Measurements from ENCODE around the gene CEP164.

The CEP164 gene

DNA sequence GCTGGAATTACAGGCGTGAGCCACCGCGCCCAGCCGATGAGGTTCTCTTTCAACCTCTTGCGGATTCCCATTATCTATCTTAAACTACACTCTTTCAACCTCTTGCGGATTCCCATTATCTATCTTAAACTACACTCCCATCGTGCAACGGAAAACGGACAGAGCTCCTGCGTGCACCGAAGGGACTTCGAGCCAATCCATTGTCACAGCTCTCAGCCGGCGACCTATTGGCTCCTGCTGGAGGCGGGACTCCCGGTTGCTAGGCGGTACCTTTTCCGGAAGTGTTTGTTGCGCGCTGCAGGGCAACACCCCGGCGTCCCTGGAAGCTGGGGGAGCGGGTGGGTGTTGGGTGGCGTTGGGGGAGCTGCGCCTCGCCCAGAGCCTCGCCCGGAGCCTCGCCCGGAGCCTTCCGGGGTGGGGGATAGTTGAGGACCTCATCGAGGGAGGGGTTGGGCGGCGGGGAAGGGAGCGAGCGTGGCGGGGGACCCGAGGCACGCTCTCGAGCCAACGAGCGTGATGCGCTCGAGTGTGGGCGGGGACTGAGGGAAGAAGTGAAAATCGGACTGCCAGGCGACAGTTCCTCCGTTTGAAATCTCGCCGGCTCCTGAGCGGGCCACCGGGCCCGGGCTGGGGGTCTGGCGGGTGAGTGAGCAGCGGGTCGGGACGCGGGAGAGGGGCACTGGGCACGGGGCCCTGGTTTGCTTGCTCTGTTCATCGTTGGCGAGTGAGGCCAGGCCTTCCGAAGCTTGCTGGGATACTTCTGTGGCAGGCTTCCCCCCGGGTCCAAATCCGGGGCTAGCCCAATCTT lies at the start of gene CEP164:
Gene CEP164, plus strand, starts transcription at position 288 of the 808 bp plus-strand sequence. CDS start 10,733 bp downstream, outside the sequence.
- DNase-seq: peak; percentile 91

DNA sequence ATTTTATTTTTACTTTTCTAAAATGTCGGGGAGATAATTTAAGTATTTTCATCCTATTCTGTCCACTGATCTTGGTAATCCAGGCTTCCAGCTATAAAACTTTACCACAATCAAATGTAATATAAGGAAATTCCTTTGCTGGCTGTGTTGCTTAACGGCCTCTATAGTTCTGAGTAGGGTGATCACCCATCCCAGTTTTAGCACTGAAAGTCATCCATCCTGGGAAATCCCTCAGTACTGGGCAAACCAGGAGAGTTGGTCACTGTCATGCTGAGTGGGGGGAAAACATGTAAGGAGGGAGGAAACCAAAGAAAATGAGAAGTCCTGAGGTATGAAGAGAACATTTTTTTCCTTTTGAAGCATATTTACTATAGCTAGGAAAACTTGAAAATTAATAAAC lies 49.3 kb upstream of the CEP164 start:
- DNase-seq: no peak

- DNase-seq: no peak
Measured at GRCh38 chr11:117279711-117280376, 47.8 kb upstream of the CEP164 start.

- no peak for DNase-seq
Measured at GRCh38 chr11:117281159-117281558, 46.5 kb upstream of the CEP164 start.

- DNase-seq: no peak
Measured at GRCh38 chr11:117281869-117282268, 45.8 kb upstream of the CEP164 start.

- DNase-seq: no peak
Measured at GRCh38 chr11:117282956-117283355, 44.7 kb upstream of the CEP164 start.

DNA sequence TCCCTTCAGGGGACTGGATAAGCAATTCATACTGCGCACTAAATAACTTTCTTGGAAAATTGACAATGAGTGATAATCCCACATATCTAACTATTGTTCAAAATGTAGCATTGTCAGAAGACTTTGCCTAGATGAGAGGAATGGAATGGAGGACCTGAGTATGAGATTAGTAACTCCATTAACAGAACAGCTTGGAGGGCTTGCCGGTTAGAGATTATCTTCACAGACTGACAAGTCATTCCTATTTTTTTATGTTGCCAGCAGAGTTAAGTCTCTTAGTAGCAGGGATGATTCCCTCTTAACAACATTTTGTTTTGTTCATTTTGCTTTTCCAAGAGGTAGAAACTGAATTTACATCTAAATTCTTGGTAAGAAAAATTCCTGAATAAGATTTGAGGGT lies 43.6 kb upstream of the CEP164 start:
- DNase-seq: no peak

GRCh38 chr11:117286588-117286987 lies 41.1 kb upstream of the CEP164 start:
- no peak for DNase-seq

- DNase-seq: no peak
Measured at GRCh38 chr11:117287668-117288067, 40.0 kb upstream of the CEP164 start.

DNA sequence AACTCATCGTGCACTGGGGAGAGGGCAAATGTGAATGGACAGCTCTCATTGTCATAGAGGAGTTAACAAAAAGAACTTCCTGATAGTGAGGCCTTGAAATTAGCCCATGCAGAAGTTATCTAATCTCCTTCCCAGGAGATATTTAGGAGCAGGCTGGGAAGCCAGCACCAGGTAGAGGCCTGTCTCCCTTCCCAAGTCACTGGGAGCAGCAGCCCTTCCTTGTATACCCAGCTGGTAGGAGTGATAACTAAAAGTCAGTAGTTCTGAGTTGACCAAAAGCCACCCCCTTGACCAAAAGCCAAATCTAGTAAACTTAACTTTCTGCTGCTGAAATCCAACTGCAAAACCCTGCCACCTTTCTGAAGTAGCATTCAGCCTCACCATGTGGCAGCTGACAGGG lies 37.9 kb upstream of the CEP164 start:
- DNase-seq: no peak

GRCh38 chr11:117290809-117291396 lies 36.8 kb upstream of the CEP164 start, which contains the start of gene BACE1-AS:
TSS of gene BACE1-AS (plus strand) at chr11:117291346.
- no peak for DNase-seq

- DNase-seq: no peak
Measured at GRCh38 chr11:117292616-117293015, 35.0 kb upstream of the CEP164 start.

GRCh38 chr11:117295438-117296137 lies 32.1 kb upstream of the CEP164 start:
- DNase-seq: no peak

DNA sequence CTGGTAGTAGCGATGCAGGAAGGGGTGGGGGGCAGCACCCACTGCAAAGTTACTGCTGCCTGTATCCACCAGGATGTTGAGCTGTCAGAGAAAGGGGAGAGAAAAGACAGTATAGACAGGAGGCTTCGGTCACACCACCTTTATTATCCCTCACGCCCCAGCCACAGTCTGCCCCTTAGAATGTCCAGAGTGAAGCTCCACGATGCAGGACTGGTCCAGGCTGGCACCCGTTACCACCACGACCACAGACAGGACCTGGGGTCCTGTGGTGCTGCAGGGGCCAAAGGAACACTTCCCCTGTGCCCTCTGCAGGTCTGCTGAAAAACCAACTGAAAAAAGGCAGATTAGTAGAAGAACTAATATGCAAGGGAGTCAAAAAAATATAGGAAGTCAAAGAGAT lies 30.8 kb upstream of the CEP164 start:
- DNase-seq: no peak

- DNase-seq: no peak
Measured at GRCh38 chr11:117298195-117298594, 29.5 kb upstream of the CEP164 start.

DNA sequence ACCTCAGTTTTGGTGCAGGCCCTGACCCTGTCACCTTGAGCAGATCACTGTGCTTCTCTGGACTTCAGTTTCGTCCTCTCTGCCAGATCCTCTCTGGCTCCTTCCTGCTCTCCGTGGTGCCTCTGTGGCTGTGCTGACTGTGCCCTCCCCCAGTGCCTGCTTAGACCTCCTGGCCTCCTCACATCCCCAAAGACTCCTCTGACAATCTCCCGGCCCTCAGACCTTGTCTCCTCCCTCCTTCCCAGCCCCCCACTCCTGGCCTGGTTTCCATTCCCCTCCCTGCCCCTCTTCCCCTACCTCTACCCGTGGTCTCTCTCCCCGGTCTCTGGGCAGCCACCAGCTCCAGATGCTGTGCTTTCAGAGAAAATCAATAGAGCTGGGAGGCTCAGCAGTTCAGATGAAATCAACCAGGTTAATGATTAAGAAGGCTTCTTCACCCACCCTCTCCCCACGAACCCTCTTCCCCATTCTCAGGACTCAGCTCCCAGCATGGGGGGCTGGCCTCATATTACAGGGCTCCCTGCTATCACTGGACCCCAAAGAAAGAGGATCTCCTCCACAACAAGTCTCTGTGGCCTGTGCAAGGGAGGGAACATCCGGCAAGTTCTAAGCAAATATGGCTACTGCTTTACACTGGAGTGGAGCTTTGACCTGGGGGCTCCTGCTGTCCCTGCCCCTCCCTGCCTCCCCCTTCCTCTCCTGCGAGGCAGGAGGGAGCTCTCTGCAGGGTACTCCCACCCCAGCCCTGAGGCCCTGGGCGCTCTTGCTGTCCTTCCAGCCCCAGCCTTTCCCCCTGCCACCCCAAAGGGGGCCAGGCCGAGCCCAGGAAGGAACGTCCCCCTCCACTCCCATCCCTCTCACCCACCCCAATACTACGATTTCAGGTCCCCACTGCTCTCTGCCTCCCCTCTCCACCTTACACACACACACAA lies 28.0 kb upstream of the CEP164 start:
- DNase-seq: peak; percentile 77

DNA sequence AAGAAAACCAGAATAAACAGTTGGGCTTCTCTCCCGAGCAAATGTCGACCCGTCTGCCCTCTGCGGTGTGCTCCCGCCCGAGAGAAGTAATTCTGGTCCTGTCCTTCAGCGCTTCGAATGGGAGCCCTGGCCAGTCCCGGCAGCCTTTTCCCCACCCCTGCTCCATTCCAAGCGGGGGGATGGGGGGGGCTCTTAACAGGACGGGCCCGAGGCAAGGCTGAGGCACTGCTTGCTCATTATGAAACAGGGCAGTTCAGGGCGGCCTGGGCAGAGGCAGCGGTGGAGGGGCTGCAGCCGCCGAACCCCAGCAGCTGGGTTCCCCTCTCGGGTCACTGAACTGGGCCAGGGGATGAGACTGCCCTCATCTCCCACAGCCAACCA lies 27.4 kb upstream of the CEP164 start:
- peak; percentile 82 for DNase-seq

DNA sequence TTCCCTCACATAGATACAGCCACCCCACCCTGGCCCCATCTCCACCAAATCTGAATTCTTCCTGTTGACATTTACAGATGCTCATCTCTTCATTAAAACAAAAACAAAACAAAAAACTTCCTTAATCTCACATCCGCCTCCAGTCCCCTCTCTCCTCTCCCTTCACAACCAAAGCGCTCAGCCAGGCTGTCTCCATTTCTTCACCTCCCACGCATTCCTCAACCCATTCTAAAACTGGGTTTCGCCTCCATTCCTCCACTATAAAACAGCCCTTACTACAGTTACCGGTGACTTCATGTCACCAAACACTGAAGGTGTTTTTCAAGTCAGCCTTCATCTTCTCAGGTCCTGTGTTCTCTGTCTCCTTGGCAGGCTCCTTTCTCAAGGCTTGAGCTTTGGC lies 26.9 kb upstream of the CEP164 start:
- no peak for DNase-seq

DNA sequence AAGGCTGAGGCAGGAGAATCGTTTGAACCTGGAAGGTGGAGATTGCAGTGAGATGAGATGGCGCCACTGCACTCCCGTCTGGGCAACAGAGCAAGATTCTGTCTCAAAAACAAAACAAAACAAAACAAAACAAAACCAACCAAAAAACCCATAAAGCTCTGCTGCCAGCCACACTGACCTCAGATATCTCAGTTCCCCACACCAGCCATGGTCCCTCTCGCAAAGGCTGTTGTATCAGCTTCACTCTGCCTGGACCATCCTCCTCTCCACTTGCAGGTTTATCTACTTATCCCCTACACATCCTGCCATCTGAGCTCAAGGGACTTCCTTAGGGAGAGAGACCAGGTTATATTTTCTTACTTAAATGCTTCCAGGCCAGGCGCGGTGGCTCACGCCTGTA lies 25.4 kb upstream of the CEP164 start:
- no peak for DNase-seq

GRCh38 chr11:117303101-117303500 lies 24.6 kb upstream of the CEP164 start:
- DNase-seq: no peak

- no peak for DNase-seq
Measured at GRCh38 chr11:117303646-117304315, 23.9 kb upstream of the CEP164 start.

DNA sequence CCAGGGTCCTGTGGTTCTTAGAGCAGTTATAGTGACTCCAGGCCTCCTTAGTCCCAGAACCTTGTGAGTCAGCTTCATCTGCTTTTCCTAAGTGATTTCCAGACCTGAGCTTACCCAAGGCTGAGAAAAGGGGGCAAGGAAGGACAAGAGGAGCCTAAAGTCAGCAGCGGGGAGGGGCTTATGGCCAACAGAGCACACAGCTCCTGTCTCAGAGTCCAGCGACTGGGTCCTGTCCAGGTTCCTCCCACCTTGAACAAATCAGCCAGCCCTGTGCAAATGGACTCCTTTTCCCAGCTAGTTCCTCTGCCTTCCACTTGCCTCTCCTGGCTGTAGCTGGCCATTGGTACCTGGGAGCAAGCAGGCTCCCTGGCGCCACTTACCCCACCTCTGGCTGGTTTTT lies 22.5 kb upstream of the CEP164 start:
- no peak for DNase-seq
